NCI-H2227 (cell line): ENCODE results near the gene HHAT.

ENCODE experiments used
- DNase-seq: peaks from one replicate; lab custom pipeline; 2025; ENCODE audit not compliant: unreplicated experiment; lab: John Stamatoyannopoulos, UW

HHAT gene

GRCh38 chr1:210586771-210587170 lies 258.1 kb downstream of the HHAT start:
- DNase-seq, result no peak

- DNase-seq, result peak; percentile 17
These were observed 258.9 kb downstream of the HHAT start for GRCh38 chr1:210587566-210587965.

- no peak for DNase-seq
These were observed 259.7 kb downstream of the HHAT start for GRCh38 chr1:210588357-210588756.

GRCh38 chr1:210588946-210589345 lies 260.2 kb downstream of the HHAT start:
- DNase-seq, result no peak

- no peak for DNase-seq
These were observed 262.5 kb downstream of the HHAT start for GRCh38 chr1:210591214-210591613.

- DNase-seq, result no peak
These were observed 265.9 kb downstream of the HHAT start for GRCh38 chr1:210594605-210595004.

- no peak for DNase-seq
These were observed 267.9 kb downstream of the HHAT start for GRCh38 chr1:210596641-210597040.

- DNase-seq, result no peak
These were observed 268.9 kb downstream of the HHAT start for GRCh38 chr1:210597555-210598134.

- DNase-seq, result no peak
These were observed 269.5 kb downstream of the HHAT start for GRCh38 chr1:210598135-210598652.

GRCh38 chr1:210600421-210601159 lies 271.9 kb downstream of the HHAT start:
- no peak for DNase-seq

GRCh38 chr1:210603123-210603522 lies 274.4 kb downstream of the HHAT start:
- no peak for DNase-seq

- DNase-seq, result no peak
These were observed 276.4 kb downstream of the HHAT start for GRCh38 chr1:210605099-210605498.

GRCh38 chr1:210607361-210607760 lies 278.7 kb downstream of the HHAT start:
- no peak for DNase-seq

GRCh38 chr1:210608767-210609166 lies 280.1 kb downstream of the HHAT start:
- DNase-seq, result no peak

- no peak for DNase-seq
These were observed 287.7 kb downstream of the HHAT start for GRCh38 chr1:210616356-210616755.

- DNase-seq, result no peak
These were observed 288.6 kb downstream of the HHAT start for GRCh38 chr1:210617293-210617692.

- DNase-seq, result no peak
These were observed 289.7 kb downstream of the HHAT start for GRCh38 chr1:210618369-210618768.

- DNase-seq, result no peak
These were observed 292.3 kb downstream of the HHAT start for GRCh38 chr1:210620867-210621488.

GRCh38 chr1:210621712-210622111 lies 293.0 kb downstream of the HHAT start:
- no peak for DNase-seq

- no peak for DNase-seq
These were observed 296.0 kb downstream of the HHAT start for GRCh38 chr1:210624722-210625121.

- DNase-seq, result no peak
These were observed 297.0 kb downstream of the HHAT start for GRCh38 chr1:210625715-210626114.

- no peak for DNase-seq
These were observed 297.6 kb downstream of the HHAT start for GRCh38 chr1:210626341-210626740.
